WTC11 (cell line): ENCODE results near the gene UBXN4. TPM values are rescaled to one million over a fixed set of nuclear protein-coding genes. Genes with fewer than 3 reads are reported as not detected.

Source experiments
- ARID4B ChIP-seq: sonication (generic); formaldehyde crosslinking; IDR thresholded peaks from 2 replicates; pipeline ENCODE4 v1.8.0; 2023; ENCODE audit warnings: missing genetic modification reagents, mild to moderate bottlenecking, borderline replicate concordance
- ATF1 ChIP-seq: sonication (generic); formaldehyde crosslinking; IDR thresholded peaks from 2 replicates; pipeline ENCODE4 v1.8.1; 2023; ENCODE audit warnings: mild to moderate bottlenecking, moderate library complexity, missing genetic modification reagents
- CREM ChIP-seq: sonication (generic); formaldehyde crosslinking; IDR thresholded peaks from 2 replicates; pipeline ENCODE4 v1.8.1; 2022; ENCODE audit warnings: mild to moderate bottlenecking, missing genetic modification reagents, moderate library complexity
- CTCF ChIP-seq: fragments of 200-600 bp; IDR thresholded peaks from 2 replicates; pipeline ENCODE4 v1.8.0; 2022; ENCODE audit warnings: antibody characterized with exemption
- E2F1 ChIP-seq: sonication (generic); formaldehyde crosslinking; IDR thresholded peaks from 2 replicates; pipeline ENCODE4 v1.8.0; 2022; ENCODE audit warnings: mild to moderate bottlenecking, missing genetic modification reagents
- ELF4 ChIP-seq: sonication (generic); formaldehyde crosslinking; IDR thresholded peaks from 2 replicates; pipeline ENCODE4 v1.8.1; 2022; ENCODE audit warnings: low read depth, mild to moderate bottlenecking, moderate library complexity, missing genetic modification reagents
- HMGXB4 ChIP-seq: sonication (generic); formaldehyde crosslinking; IDR thresholded peaks from 2 replicates; pipeline ENCODE4 v1.8.1; 2023; ENCODE audit warnings: mild to moderate bottlenecking, moderate library complexity, missing genetic modification reagents
- IRF1 ChIP-seq: sonication (generic); formaldehyde crosslinking; IDR thresholded peaks from 2 replicates; pipeline ENCODE4 v1.8.0; 2023; ENCODE audit warnings: missing genetic modification reagents
- KAT7 ChIP-seq: sonication (generic); formaldehyde crosslinking; IDR thresholded peaks from 2 replicates; pipeline ENCODE4 v1.8.1; 2023; ENCODE audit warnings: missing genetic modification reagents, mild to moderate bottlenecking, borderline replicate concordance
- NR2C2 ChIP-seq: sonication (generic); formaldehyde crosslinking; IDR thresholded peaks from 2 replicates; pipeline ENCODE4 v1.8.0; 2022; ENCODE audit warnings: mild to moderate bottlenecking, missing genetic modification reagents
- PRDM15 ChIP-seq: sonication (generic); formaldehyde crosslinking; IDR thresholded peaks from 2 replicates; pipeline ENCODE4 v1.8.0; 2022; ENCODE audit warnings: missing genetic modification reagents
- PRRX2 ChIP-seq: fragments of 250-450 bp; sonication (Bioruptor Pico); IDR thresholded peaks from 2 replicates; pipeline ENCODE4 v1.8.0; 2021; ENCODE audit warnings: mild to moderate bottlenecking
- SMAD3 ChIP-seq: sonication (generic); formaldehyde crosslinking; IDR thresholded peaks from 2 replicates; pipeline ENCODE4 v1.8.0; 2022; ENCODE audit warnings: missing genetic modification reagents, mild to moderate bottlenecking, borderline replicate concordance
- SMAD4 ChIP-seq: sonication (generic); formaldehyde crosslinking; IDR thresholded peaks from 2 replicates; pipeline ENCODE4 v1.8.0; 2022; ENCODE audit warnings: mild to moderate bottlenecking, missing genetic modification reagents
- TEAD1 ChIP-seq: sonication (generic); formaldehyde crosslinking; IDR thresholded peaks from 2 replicates; pipeline ENCODE4 v1.8.0; 2022; ENCODE audit warnings: mild to moderate bottlenecking, missing genetic modification reagents
- TP53 ChIP-seq: sonication (generic); formaldehyde crosslinking; IDR thresholded peaks from 2 replicates; pipeline ENCODE4 v1.8.1; 2023; ENCODE audit warnings: mild to moderate bottlenecking, missing genetic modification reagents
- USF1 ChIP-seq: sonication (generic); formaldehyde crosslinking; IDR thresholded peaks from 2 replicates; pipeline ENCODE4 v1.8.0; 2022; ENCODE audit warnings: mild to moderate bottlenecking, missing genetic modification reagents
- ZNF232 ChIP-seq: sonication (generic); formaldehyde crosslinking; IDR thresholded peaks from 2 replicates; pipeline ENCODE4 v1.8.0; 2022; ENCODE audit warnings: mild to moderate bottlenecking, missing genetic modification reagents
- ZNF317 ChIP-seq: sonication (generic); formaldehyde crosslinking; IDR thresholded peaks from 2 replicates; pipeline ENCODE4 v1.8.1; 2023; ENCODE audit warnings: low read depth, mild to moderate bottlenecking, moderate library complexity, missing genetic modification reagents, borderline replicate concordance
- ZNF671 ChIP-seq: fragments of 250-450 bp; sonication (Bioruptor Pico); IDR thresholded peaks from 2 replicates; pipeline ENCODE4 v1.8.0; 2021; ENCODE audit warnings: mild to moderate bottlenecking
- total RNA-seq: library from RNA; stranded (reverse); gene quantifications from 3 replicates; pipeline ENCODE4 v1.2.3, GENCODE V29; 2021

Gene UBXN4
- total RNA-seq, 1 experiment from 2014 or later: 68.1 TPM

GRCh38 chr2:135741395-135742324 lies at the start of gene UBXN4 (continued):
- peak; percentile 20; the same call in 1 of the 2 replicates for TF ChIP-seq SMAD3 (CRISPR knock-in tag)
- peak; percentile 69; the same call in 1 of the 2 replicates for TF ChIP-seq E2F1 (CRISPR knock-in tag)
- no peak for TF ChIP-seq ELF4 (CRISPR knock-in tag)
- peak; percentile 81 for TF ChIP-seq TEAD1 (CRISPR knock-in tag)
- TF ChIP-seq USF1: peak; percentile 45; the same call in 1 of the 2 replicates
- TF ChIP-seq HMGXB4 (CRISPR knock-in tag): peak; percentile 97
- 0 out of 2 replicates have a peak, but pooled peaks have one; percentile 32 for TF ChIP-seq IRF1 (CRISPR knock-in tag)
- TF ChIP-seq PRRX2 (CRISPR knock-in tag): peak; percentile 77; the same call in 1 of the 2 replicates
- TF ChIP-seq ARID4B (CRISPR knock-in tag): peak; percentile 50; the same call in 1 of the 2 replicates
- peak; percentile 60; the same call in 1 of the 2 replicates for TF ChIP-seq ZNF232 (CRISPR knock-in tag)
- 0 out of 2 replicates have a peak, but pooled peaks have one; percentile 28 for TF ChIP-seq ZNF317 (CRISPR knock-in tag)
- TF ChIP-seq CTCF: peak; percentile 62; the same call in 1 of the 2 replicates
- peak; percentile 88 for TF ChIP-seq CREM (CRISPR knock-in tag)
- TF ChIP-seq ATF1 (CRISPR knock-in tag): no peak
- peak; percentile 92; the same call in 1 of the 2 replicates for TF ChIP-seq KAT7 (CRISPR knock-in tag)
- TF ChIP-seq TP53 (CRISPR knock-in tag): no peak
- TF ChIP-seq NR2C2 (CRISPR knock-in tag): no peak
- TF ChIP-seq PRDM15 (CRISPR knock-in tag): 0 out of 2 replicates have a peak, but pooled peaks have one; percentile 9
- TF ChIP-seq SMAD4: no peak
- TF ChIP-seq ZNF671 (CRISPR knock-in tag): no peak
- TF ChIP-seq, all 79 proteins: peak for 23
